Measurements from ENCODE around the gene MPPED2.

DNA sequence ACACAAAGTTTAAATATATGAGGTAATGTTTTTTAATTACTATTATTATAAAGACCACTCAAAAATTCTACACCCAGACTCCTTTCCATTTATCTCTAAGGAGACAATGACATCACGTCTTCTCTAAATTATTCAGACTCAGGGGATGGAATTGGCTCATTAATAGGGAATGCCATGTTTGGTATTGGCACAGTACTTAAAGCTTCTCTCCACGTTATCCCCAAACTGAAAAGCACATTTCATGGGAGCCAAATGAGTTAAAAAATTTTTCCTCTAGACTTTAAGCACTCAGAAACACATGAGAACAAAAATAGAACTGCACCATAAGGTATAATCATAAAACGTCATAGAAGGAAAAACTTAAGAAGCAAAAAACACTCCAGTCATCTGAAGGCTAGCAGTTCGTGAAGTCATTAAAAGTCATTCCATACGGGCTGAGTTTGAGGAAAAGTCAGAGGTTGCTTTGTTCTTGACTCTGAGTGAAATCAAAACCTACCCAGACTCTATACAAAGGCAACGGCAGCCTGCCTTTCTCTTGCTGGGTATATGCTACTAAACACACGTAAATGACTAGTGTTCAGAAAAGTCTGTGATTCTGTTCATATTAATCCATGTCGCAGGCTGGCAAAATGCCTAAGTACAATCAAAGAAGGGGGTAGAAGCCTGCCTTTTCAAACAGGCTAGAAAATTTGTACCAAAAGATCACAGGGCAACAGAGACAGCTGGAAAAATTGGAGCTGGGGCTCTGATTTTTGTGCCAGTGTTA is 8.7 kb upstream of the MPPED2 start:
- TF ChIP-seq, protein P1, sequence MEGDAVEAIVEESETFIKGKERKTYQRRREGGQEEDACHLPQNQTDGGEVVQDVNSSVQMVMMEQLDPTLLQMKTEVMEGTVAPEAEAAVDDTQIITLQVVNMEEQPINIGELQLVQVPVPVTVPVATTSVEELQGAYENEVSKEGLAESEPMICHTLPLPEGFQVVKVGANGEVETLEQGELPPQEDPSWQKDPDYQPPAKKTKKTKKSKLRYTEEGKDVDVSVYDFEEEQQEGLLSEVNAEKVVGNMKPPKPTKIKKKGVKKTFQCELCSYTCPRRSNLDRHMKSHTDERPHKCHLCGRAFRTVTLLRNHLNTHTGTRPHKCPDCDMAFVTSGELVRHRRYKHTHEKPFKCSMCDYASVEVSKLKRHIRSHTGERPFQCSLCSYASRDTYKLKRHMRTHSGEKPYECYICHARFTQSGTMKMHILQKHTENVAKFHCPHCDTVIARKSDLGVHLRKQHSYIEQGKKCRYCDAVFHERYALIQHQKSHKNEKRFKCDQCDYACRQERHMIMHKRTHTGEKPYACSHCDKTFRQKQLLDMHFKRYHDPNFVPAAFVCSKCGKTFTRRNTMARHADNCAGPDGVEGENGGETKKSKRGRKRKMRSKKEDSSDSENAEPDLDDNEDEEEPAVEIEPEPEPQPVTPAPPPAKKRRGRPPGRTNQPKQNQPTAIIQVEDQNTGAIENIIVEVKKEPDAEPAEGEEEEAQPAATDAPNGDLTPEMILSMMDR (IDR thresholded peaks at IDR 0.05; ENCODE audit: low read depth, low read length), result no peak
- no peak for TF ChIP-seq EZH2phosphoT487 (IDR thresholded peaks at IDR 0.05; ENCODE audit: low read depth)

All from OCI-LY3 (cell line).